ENCODE measurements around the gene OR10V1.

Gene OR10V1

GRCh38 chr11:59729834-59730233, 16.2 kb upstream of the OR10V1 start:
- TF ChIP-seq CTCF (IDR thresholded peaks at IDR 0.05; ENCODE audit: low read depth, low read length): no peak
- no peak overlapping the region for H3K4me3 ChIP-seq (ENCODE audit: low read depth, low read length)

GRCh38 chr11:59728913-59729312, 15.3 kb upstream of the OR10V1 start:
- no peak overlapping the region for H3K4me3 ChIP-seq (ENCODE audit: low read depth, low read length)

DNA sequence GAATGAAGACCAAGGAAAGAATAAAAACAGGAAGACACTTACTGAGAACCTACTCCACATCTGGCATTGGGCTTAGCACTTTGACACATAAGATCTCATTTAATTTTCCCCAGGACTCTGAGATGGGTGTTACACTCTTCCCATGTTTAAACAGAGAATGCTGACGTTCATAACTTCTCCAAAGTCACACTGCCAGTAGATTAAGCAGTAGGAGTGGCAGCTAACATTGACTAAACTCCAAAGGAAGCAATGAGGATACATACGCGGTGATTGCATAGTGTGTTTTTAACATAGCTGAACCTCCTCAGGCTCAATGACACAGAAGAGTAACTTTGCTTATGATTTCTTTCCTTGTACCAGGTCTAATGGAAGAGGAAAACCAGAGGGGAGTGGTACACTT, 14.5 kb upstream of the OR10V1 start:
- no peak for TF ChIP-seq CTCF (IDR thresholded peaks at IDR 0.05; ENCODE audit: low read depth, low read length)

More at GRCh38 chr11:59728913-59729312, 15.3 kb upstream of the OR10V1 start:
- TF ChIP-seq CTCF (IDR thresholded peaks at IDR 0.05; ENCODE audit: low read depth, low read length): no peak

DNA sequence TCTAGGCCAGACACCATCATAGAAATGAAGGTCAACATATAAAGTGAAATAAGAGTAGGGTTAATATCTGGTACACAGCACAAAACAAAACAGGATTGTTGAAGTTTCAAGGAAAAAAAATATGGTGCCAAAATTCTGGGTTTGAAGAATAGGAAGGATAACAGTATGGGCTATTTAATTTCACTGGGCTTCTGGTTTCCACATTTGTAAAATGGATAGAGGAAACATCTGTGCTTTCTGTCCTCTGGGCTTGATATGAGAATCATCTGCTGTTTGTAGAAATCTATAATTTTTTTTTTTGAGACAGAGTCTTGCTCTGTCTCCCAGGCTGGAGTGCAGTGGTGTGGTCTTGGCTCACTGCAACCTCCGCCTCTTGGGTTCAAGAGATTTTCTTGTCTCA, 13.8 kb upstream of the OR10V1 start:
- no peak overlapping the region for H3K4me3 ChIP-seq (ENCODE audit: low read depth, low read length)
- no peak for TF ChIP-seq CTCF (IDR thresholded peaks at IDR 0.05; ENCODE audit: low read depth, low read length)

More for the DNA sequence above, 14.5 kb upstream of the OR10V1 start:
- no peak overlapping the region for H3K4me3 ChIP-seq (ENCODE audit: low read depth, low read length)

DNA sequence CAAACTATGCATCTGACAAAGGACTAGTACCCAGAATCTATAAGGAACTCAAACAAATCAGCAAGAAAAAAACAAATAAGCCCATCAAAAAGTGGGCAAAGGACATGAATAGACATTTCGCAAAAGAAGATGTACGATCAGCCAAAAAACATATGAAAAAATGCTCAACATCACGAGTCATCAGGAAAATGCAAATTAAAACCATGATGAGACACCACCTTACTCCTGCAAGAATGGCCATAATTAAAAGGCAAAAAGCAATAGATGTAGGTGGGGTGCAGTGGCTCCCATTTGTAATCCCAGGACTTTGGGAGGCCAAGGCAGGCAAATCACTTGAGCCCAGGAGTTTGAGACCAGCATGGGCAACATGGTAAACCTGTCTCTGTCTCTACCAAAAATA, 10.4 kb upstream of the OR10V1 start:
- H3K4me3 ChIP-seq (ENCODE audit: low read depth, low read length): no peak overlapping the region
- no peak for TF ChIP-seq CTCF (IDR thresholded peaks at IDR 0.05; ENCODE audit: low read depth, low read length)

DNA sequence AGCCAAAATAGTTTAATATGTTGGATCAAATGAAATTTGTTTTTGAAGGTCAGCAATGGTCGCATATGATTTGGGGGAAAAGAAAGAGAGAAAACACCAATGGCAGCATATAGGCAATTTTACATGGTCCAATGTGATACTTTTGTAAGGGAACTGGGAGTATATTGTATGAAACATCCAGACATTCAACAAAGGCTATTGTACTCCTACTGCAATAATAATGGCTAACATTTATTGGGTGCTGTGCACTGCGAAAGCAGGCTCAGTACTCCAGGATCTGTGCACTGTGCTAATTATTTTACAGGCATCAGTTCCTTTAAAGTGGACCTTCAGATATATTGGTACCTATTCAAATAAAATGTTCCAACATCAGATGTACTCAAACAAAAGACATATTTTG, 5.9 kb upstream of the OR10V1 start:
- TF ChIP-seq CTCF (IDR thresholded peaks at IDR 0.05; ENCODE audit: low read depth, low read length): no peak
- no peak overlapping the region for H3K4me3 ChIP-seq (ENCODE audit: low read depth, low read length)

GRCh38 chr11:59716051-59716450, 2.4 kb upstream of the OR10V1 start:
- TF ChIP-seq CTCF (IDR thresholded peaks at IDR 0.05; ENCODE audit: low read depth, low read length): no peak
- no peak overlapping the region for H3K4me3 ChIP-seq (ENCODE audit: low read depth, low read length)
